HG03095 (cell line): ENCODE measurements around the gene UXS1.

ENCODE experiments used
- ATAC-seq: cut with Tn5 transposase; IDR thresholded peaks from one replicate; pipeline ENCODE4 v1.9.1; 2021; ENCODE audit warnings: moderate library complexity; ENCODE audit not compliant: unreplicated experiment

Gene UXS1

DNA sequence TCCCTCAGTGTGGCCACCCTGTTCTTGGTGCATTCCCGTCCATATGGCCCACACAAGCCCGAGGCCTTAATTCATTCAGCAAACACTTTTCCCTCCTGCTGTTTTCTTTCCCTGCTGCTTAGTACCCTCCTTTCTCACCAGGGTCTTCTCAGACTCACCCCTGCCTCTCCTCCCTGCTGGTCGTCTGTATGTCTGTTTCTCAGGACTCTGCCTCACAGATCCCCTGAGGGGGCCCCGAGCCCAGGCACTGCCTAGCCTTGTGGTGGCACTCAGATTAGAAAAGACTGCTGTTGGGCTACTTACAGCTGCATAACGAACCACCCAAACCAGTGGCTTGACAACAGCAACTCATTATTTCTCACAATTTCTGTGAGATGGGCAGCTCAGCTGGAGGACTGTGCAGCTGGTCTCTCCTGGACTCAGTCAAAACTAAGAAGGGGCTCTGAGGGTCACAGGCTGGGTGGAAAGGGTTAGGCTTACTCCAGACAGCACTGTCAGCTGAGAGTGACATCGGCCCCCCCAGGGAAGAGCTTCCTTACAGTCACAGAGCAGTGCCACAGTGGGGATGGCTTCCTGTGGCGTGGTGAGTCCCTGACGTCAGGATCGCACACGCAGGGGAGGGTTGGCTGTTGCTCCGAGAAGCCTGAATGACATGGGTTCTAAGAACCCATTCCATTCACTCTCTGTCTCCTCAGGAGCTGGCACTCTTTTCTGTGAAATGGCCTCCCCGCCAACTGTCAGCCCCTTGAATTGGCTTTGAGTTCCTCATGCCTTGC, 139.0 kb downstream of the UXS1 start:
- no peak for ATAC-seq

DNA sequence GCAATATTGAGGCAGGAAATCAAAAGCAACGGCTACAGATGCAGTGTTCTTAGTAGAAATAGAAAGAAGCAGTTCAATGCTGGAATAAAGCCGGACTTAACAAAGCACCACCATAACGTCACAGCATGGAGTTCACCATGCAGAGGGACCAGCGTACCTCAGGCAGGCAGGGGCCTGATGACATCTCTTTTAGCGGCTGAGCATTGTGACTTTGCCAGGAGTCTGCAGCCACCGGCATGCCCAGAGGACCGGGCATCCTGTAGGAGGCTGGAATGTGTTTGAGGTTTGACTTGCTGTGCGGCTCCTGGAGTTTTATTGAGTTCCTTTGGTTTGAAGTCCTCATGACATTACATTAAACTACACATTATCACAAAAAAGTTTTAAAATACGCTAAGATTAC, 139.8 kb downstream of the UXS1 start:
- no peak for ATAC-seq

- ATAC-seq = no peak
These were observed 140.5 kb downstream of the UXS1 start for GRCh38 chr2:106053581-106053980.

DNA sequence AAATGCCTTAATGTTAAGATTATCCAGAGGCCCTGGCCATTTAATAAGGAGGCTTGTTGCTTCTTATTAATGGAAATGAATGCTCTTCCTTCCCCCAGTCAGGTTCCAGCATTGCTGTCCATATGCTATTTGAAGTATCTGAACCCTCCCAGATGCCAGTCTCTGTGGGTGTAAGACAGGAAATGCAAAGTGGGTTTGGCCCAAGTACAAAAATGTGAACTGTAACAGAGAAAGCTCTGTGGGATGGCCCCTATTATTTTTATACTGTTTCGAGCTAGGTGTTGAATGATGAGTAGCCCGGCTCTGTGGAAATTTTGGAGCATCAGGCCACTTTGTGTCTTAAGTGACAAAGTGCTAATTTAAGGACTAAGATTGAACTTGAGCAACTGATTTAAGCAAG, 141.0 kb downstream of the UXS1 start:
- no peak for ATAC-seq

GRCh38 chr2:106044859-106045258, 149.2 kb downstream of the UXS1 start:
- no peak for ATAC-seq

DNA sequence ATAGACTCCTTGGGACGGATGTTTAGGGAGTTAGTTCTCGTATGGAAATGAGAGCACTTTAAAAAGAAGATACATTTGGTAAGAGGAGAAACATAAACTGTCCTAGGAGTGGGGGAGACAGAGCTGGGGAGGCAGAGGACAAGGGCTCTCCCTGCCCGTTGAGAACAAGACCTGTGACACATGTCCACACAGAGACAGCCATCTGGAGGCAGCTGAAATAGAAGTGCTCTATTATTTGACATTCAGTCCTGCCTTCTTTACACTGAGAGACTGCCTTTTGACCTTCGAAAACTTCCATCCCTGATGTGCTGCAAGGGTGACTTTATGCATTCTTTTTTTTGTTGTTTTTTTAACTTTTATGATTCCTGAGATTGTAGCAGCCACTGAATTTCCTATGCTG, 150.1 kb downstream of the UXS1 start:
- no peak for ATAC-seq
